ENCODE data around the gene POLDIP3.

DNA sequence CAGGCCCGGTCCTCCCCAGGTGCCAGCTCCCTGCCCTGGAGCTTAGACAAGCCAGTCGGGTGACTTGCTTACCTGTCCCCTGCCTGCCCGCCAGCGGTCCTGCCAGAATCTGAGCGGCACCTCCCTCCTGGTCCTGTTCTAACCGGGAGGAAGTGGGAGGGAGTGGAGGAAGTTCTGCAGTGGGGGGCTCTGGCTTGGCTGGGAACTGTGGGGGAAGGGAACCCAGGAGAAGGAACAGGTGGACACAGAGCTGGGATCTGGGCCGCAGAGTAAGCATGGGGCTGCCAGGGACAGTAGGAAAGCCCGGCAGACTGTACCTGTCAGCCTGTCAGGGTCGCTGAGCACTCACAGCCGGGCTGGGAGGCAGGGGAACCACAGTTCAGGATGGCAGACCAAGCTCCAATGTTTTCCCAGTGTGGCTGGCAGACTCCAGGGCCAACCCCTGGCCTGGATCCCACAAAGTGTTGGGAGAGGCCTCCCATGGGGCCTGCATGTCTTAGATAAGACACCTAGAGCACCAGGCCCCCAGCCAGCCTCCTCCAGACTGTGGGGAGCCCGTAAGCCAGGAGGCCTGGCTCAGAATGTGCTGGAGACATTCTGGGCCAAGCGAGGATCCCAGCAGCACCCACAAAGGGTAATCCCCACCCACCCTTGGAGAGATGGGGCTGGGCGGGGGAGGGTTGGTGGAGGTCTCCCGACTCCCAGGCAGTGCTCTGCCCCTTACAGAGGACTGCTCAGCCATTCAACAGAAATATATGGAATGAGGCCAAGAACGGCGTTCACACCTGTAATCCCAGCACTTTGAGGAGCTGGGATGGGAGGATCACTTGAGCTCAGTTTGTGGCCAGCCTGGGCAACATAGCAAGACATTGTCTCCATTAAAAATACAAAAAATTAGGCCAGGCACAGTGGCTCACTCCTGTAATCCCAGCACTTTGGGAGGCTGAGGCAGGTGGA, 32.2 kb upstream of the POLDIP3 start:
- no peak for TF ChIP-seq EP300 (IDR thresholded peaks at IDR 0.05)
- TF ChIP-seq, protein P1, sequence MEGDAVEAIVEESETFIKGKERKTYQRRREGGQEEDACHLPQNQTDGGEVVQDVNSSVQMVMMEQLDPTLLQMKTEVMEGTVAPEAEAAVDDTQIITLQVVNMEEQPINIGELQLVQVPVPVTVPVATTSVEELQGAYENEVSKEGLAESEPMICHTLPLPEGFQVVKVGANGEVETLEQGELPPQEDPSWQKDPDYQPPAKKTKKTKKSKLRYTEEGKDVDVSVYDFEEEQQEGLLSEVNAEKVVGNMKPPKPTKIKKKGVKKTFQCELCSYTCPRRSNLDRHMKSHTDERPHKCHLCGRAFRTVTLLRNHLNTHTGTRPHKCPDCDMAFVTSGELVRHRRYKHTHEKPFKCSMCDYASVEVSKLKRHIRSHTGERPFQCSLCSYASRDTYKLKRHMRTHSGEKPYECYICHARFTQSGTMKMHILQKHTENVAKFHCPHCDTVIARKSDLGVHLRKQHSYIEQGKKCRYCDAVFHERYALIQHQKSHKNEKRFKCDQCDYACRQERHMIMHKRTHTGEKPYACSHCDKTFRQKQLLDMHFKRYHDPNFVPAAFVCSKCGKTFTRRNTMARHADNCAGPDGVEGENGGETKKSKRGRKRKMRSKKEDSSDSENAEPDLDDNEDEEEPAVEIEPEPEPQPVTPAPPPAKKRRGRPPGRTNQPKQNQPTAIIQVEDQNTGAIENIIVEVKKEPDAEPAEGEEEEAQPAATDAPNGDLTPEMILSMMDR (IDR thresholded peaks at IDR 0.05), result no peak
- peak; percentile 11 for TF ChIP-seq POLR2AphosphoS5 (IDR thresholded peaks at IDR 0.05)

Data from gastroesophageal sphincter (tissue), 3 donors.